IPS DF 6.9 (cell line): ENCODE data around the gene PPARG.

Experiments
- DNase-seq: peaks from one replicate; pipeline ENCODE4 v3.0.0-alpha.2; 2013; ENCODE audit warnings: low read depth, low spot score
- H3K27ac ChIP-seq: one replicate; pipeline ENCODE4 v1.5.1; 2013; ENCODE audit warnings: low read length, control low read depth
- H3K27me3 ChIP-seq: 2 replicates; pipeline ENCODE4 v1.6.1; 2013; ENCODE audit warnings: mild to moderate bottlenecking, low read length; ENCODE audit not compliant: control insufficient read depth, insufficient read depth
- H3K36me3 ChIP-seq: 2 replicates; pipeline ENCODE4 v1.6.1; 2013; ENCODE audit warnings: low read length; ENCODE audit not compliant: control insufficient read depth, insufficient read depth
- H3K4me1 ChIP-seq: 2 replicates; pipeline ENCODE4 v1.6.1; 2013; ENCODE audit warnings: low read length; ENCODE audit not compliant: control insufficient read depth, insufficient read depth
- H3K4me3 ChIP-seq: 2 replicates; pipeline ENCODE4 v1.5.1; 2013; ENCODE audit warnings: mild to moderate bottlenecking, low read length
- H3K9me3 ChIP-seq: 2 replicates; pipeline ENCODE4 v1.6.1; 2013; ENCODE audit warnings: low read length, inconsistent platforms; ENCODE audit not compliant: control insufficient read depth, insufficient read depth
- WGBS: extraction: QIAGEN DNeasy Blood & Tissue Kit; methylation state at CpG from one replicate; pipeline ENCODE4 v1.1.7; 2013; ENCODE audit warnings: mixed read lengths, missing lambda C conversion rate; ENCODE audit not compliant: insufficient read length, insufficient coverage; 5-methylcytosine and 5-hydroxymethylcytosine counted together

Gene PPARG

GRCh38 chr3:12294885-12295580 is 6.2 kb downstream of the PPARG start:
- H3K4me3 ChIP-seq, result no peak overlapping the region
- no peaks in the 10 kb centered on the region for H3K4me1 ChIP-seq

GRCh38 chr3:12296511-12296910 is 7.6 kb downstream of the PPARG start:
- H3K27me3 ChIP-seq, result no peaks in the 10 kb centered on the region
- H3K27ac ChIP-seq, result no peak overlapping the region
- H3K36me3 ChIP-seq, result no peaks in the 10 kb centered on the region
- no peaks in the 10 kb centered on the region for H3K9me3 ChIP-seq
- WGBS, result no CpG with 5 or more reads among the region's 4 CpGs
- H3K4me1 ChIP-seq, result no peaks in the 10 kb centered on the region
- H3K4me3 ChIP-seq, result no peak overlapping the region
- DNase-seq, result no peak

More at GRCh38 chr3:12294885-12295580, 6.2 kb downstream of the PPARG start:
- Histone ChIP-seq H3K36me3 (no peaks in the 10 kb centered on the region), H3K27me3 (no peaks in the 10 kb centered on the region), H3K9me3 (no peaks in the 10 kb centered on the region), H3K27ac (no peak overlapping the region)
- WGBS, result no CpG with 5 or more reads among the region's 6 CpGs
- no peak for DNase-seq

GRCh38 chr3:12299026-12299425 is 10.2 kb downstream of the PPARG start:
- no peak overlapping the region for H3K27ac ChIP-seq
- WGBS, result no CpG with 5 or more reads among the region's 8 CpGs
- no peak for DNase-seq
- no peaks in the 10 kb centered on the region for H3K4me1 ChIP-seq
- H3K36me3 ChIP-seq, result no peaks in the 10 kb centered on the region
- no peaks in the 10 kb centered on the region for H3K9me3 ChIP-seq
- no peaks in the 10 kb centered on the region for H3K27me3 ChIP-seq
- H3K4me3 ChIP-seq, result no peak overlapping the region

- H3K4me3 ChIP-seq, result no peak overlapping the region
These were observed 11.3 kb downstream of the PPARG start for GRCh38 chr3:12300137-12300536.

GRCh38 chr3:12301031-12301430 is 12.2 kb downstream of the PPARG start:
- Histone ChIP-seq H3K4me3 (no peak overlapping the region), H3K27ac (no peak overlapping the region)
- WGBS, result no CpG with 5 or more reads among the region's 2 CpGs

More at GRCh38 chr3:12300137-12300536, 11.3 kb downstream of the PPARG start:
- H3K9me3 ChIP-seq, result no peaks in the 10 kb centered on the region
- DNase-seq, result no peak
- no peak overlapping the region for H3K27ac ChIP-seq
- WGBS, result no CpG with 5 or more reads among the region's 4 CpGs
- no peaks in the 10 kb centered on the region for H3K4me1 ChIP-seq
- H3K27me3 ChIP-seq, result no peaks in the 10 kb centered on the region
- H3K36me3 ChIP-seq, result no peaks in the 10 kb centered on the region

GRCh38 chr3:12301513-12301912 is 12.6 kb downstream of the PPARG start:
- Histone ChIP-seq H3K4me1 (no peaks in the 10 kb centered on the region), H3K9me3 (no peaks in the 10 kb centered on the region), H3K27ac (no peak overlapping the region), H3K27me3 (no peaks in the 10 kb centered on the region), H3K36me3 (no peaks in the 10 kb centered on the region), H3K4me3 (no peak overlapping the region)
- no CpG with 5 or more reads among the region's 1 CpG for WGBS
- no peak for DNase-seq

More at GRCh38 chr3:12301031-12301430, 12.2 kb downstream of the PPARG start:
- no peak for DNase-seq
- no peaks in the 10 kb centered on the region for H3K4me1 ChIP-seq
- H3K36me3 ChIP-seq, result no peaks in the 10 kb centered on the region
- H3K9me3 ChIP-seq, result no peaks in the 10 kb centered on the region
- H3K27me3 ChIP-seq, result no peaks in the 10 kb centered on the region

GRCh38 chr3:12302564-12302963 is 13.7 kb downstream of the PPARG start:
- 100% methylated on average over 1 of the region's 6 CpGs for WGBS
- Histone ChIP-seq H3K9me3 (no peaks in the 10 kb centered on the region), H3K4me1 (no peaks in the 10 kb centered on the region), H3K27me3 (no peaks in the 10 kb centered on the region), H3K4me3 (no peak overlapping the region), H3K36me3 (no peaks in the 10 kb centered on the region), H3K27ac (no peak overlapping the region)
- DNase-seq, result no peak

GRCh38 chr3:12303534-12303933 is 14.7 kb downstream of the PPARG start:
- H3K27me3 ChIP-seq, result no peaks in the 10 kb centered on the region
- no peak overlapping the region for H3K27ac ChIP-seq
- H3K4me1 ChIP-seq, result no peaks in the 10 kb centered on the region
- H3K9me3 ChIP-seq, result no peaks in the 10 kb centered on the region
- no CpG with 5 or more reads among the region's 2 CpGs for WGBS
- no peak overlapping the region for H3K4me3 ChIP-seq
- no peak for DNase-seq
- H3K36me3 ChIP-seq, result no peaks in the 10 kb centered on the region

- H3K4me3 ChIP-seq, result no peak overlapping the region
- no peak for DNase-seq
- no CpG with 5 or more reads among the region's 6 CpGs for WGBS
- H3K4me1 ChIP-seq, result no peaks in the 10 kb centered on the region
- H3K27me3 ChIP-seq, result no peaks in the 10 kb centered on the region
- no peak overlapping the region for H3K27ac ChIP-seq
- no peaks in the 10 kb centered on the region for H3K9me3 ChIP-seq
- no peaks in the 10 kb centered on the region for H3K36me3 ChIP-seq
These were observed 15.1 kb downstream of the PPARG start for GRCh38 chr3:12303993-12304392.

- H3K36me3 ChIP-seq, result no peaks in the 10 kb centered on the region
- H3K9me3 ChIP-seq, result no peaks in the 10 kb centered on the region
- no peak for DNase-seq
- H3K4me3 ChIP-seq, result no peak overlapping the region
- H3K27ac ChIP-seq, result no peak overlapping the region
- no peaks in the 10 kb centered on the region for H3K4me1 ChIP-seq
- WGBS, result no CpG with 5 or more reads among the region's 2 CpGs
- no peaks in the 10 kb centered on the region for H3K27me3 ChIP-seq
These were observed 18.3 kb downstream of the PPARG start for GRCh38 chr3:12307136-12307535.

- no peaks in the 10 kb centered on the region for H3K9me3 ChIP-seq
- no peaks in the 10 kb centered on the region for H3K4me1 ChIP-seq
- H3K36me3 ChIP-seq, result no peaks in the 10 kb centered on the region
- DNase-seq, result no peak
- no peaks in the 10 kb centered on the region for H3K27me3 ChIP-seq
- no peak overlapping the region for H3K27ac ChIP-seq
- no peak overlapping the region for H3K4me3 ChIP-seq
These were observed 19.6 kb downstream of the PPARG start for GRCh38 chr3:12308517-12308916.
